Measurements from ENCODE around the gene GJB2.
"Not testable (repeated sequence)": the region's sequence is repeated elsewhere in the genome, so short reads cannot be mapped to it uniquely, and the experiment has no call there.

GJB2 gene

DNA sequence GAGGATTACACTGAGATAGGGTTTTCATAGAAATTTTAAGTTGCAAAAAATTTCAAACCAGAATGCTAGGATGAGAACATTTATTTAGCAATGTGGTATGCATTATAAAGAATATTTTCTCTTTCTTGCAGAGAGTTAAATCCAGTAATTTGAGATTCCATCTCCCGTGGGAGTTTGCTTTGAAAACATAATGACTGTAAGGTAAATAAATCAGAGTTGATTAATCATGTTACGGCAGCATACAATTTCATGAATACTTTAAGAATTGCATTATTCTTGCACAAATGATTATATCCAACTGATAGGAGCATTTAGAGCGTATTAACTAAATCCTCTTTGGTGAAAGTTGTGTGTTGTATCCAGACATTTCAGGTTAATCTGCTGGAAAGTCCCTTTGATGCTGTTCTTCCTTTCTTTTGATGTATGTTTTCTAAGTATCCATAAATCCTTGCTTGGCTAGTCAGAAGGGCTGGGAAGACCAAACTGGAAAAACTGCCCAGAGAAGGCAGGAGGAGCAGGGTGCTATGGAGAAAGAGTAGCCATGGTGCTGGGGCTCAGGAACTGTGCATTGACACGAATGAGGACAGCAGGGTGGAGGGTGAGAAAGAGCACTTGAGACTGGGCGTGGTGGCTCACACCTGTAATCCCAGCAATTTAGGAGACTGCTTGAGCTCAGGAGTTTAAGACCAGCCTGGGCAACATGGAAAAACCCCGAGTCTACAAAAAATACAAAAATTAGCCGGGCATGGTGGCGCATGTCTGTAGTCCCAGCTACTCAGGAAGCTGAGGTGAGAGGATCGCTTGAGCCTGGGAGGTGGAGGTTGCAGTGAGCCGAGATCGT is 27.1 kb downstream of the GJB2 start:
- no peak for DNase-seq

- no peak for DNase-seq
These were observed 30.8 kb downstream of the GJB2 start for GRCh38 chr13:20161951-20162300.

- DNase-seq: peak; percentile 61 to 74
These were observed 31.3 kb downstream of the GJB2 start for GRCh38 chr13:20161275-20161950.

DNA sequence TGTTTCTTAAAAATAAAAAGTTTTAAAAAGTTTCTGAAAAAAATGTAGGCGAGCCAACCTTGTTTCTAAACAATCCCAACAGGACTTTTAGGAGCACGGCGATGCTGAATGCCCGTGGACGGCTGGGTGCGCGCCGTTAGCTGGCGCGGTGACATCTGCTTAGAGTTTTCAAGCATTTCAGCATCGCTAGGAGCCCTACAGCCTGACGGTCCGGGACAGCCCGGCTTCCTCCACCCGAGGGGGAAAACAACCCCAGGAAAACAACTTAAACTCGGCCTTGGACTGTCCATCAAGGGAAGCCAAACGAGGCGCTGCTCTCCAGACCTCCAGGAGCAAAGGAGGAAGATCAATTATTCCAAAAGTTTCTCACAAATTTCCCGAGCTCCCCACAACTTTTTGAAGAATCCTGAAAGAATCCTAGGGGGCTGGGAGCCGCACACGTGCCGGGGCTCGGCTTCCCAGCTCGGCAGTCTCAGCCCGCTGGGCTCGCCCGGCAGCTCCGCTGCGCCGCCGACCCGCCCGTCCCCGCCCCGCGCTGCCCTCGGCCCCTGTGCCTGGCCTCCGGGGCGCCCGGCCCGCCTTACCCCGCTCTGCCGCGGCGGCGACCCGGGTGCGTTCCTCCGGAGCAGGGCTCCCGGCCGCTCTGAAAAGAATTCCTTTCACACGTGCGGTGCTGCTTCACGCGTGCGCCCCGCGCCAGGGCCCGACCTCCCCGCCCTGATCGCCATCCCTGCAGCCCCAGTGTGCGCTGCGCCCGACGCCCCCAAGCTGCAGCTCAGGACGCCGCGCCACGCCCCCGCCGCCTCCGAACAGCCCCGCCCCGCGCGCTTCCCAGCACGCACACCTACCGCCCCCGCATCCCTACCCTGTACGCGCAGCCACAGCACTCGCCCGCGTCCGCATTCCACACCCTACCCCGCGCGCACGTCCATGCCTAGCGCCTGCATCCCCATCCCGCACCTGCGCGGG is 32.1 kb downstream of the GJB2 start, which contains the start of gene GJA3:
Gene GJA3 (minus strand): TSS at position 747 of the 969 bp plus-strand sequence. CDS start 17,764 bp downstream, outside the sequence.
- peak; percentile 61 to 73 for DNase-seq

DNA sequence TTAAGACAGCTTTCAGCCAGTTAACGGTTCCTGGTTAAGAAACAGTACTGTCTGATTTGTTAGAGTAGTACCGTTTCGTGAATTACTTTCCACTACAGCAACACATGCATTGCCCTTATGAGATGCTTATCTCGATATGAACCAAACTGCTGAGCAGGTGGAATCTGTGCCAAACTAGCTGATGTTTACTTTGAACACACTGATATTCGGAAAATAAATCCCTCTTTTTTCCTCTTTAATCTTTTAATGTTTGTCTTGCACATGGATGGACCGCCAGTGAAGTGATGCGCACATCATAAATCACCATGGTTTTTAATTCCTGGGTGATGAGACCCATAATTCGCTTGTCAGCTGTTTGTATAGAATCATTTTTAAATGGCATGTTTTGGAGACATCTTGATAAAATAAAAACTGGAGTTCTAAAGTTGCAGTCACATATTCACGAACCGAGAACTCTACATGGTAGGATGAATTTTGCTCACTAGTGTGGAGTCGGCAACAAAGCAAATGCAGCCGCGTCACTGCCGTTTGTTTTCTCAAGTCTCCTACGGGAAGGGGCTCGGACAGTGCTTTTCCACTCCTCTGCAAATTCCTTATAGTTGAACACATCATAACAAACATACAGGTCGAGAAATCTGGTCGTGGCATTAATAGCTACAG is 33.0 kb downstream of the GJB2 start:
- no peak for DNase-seq

DNA sequence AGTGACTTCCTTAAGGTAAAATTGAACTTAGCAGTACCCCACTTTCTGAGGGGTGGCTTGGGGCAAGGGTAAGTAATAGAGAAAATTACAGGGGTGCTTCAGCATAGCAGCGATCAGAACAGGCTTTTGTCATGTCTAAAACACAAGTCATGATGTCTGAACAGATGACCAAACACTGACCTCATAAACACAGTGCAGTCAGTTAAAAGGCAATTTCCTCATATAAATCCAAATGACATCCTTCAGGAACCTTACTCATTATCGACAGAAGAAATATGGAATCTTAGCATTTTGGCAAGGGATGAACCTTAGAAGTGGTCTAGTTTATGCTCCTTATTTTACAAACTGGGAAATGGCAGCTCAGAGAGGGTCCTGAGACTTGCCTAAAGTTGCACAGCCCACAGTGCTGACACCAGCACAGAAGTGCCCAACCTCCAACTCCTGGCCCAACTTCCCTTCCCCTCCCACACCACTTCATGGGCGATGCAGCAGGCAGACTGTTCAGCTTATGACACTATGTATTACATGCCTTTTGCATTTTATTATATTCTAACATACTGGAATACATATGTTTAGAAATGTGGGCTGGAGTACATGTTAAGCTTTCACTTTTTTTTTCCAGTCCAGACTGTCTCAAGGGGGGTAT is 35.5 kb downstream of the GJB2 start:
- no peak for DNase-seq

- DNase-seq: no peak
These were observed 36.0 kb downstream of the GJB2 start for GRCh38 chr13:20156702-20157101.

GRCh38 chr13:20153290-20153689 is 39.4 kb downstream of the GJB2 start:
- DNase-seq: not testable (repeated sequence)

- no peak for DNase-seq
These were observed 41.1 kb downstream of the GJB2 start for GRCh38 chr13:20151612-20152011.

DNA sequence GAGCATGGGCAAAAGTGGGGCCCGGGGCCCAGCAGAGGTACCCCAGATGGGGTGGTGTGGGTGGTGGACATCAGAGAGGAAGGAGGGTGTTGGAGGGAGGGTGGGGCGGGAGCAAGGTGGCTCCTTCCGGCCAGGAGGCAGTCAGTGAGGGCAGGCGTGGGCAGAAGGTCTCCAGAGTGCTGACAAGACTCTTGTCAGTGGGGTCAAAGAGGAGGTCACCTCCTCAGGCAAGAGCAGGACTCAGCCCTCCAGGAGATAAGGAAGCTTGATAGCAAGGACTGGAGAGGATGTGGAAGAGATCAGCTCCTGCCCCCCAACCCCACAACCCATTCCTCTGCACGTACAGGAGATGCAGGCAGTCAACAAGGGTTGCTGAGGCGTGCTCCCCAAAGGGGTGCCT is 41.7 kb downstream of the GJB2 start:
- no peak for DNase-seq

- no peak for DNase-seq
These were observed 42.2 kb downstream of the GJB2 start for GRCh38 chr13:20150561-20150960.

DNA sequence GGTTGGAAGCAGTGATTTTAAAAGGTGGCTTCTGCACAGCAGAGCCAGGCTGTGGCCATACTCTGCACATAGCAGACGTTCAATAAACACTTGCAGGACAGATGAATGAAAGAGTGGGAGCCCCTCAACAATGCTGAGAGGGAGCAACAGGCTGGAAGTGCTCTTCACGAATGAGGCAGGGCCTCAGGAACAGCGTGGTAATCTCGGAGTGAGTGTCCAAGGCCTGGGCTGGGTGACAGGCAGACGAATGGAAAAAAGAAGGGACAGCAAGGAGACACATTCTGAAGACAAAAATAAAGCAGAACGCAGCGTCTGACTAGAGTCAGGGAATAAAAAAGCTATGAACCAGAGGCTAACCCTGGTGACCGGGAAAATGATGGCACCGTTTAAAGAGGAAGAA is 43.0 kb downstream of the GJB2 start:
- no peak for DNase-seq

- DNase-seq: no peak
These were observed 44.1 kb downstream of the GJB2 start for GRCh38 chr13:20148501-20149183.

- no peak for DNase-seq
These were observed 46.4 kb downstream of the GJB2 start for GRCh38 chr13:20146381-20146780.

DNA sequence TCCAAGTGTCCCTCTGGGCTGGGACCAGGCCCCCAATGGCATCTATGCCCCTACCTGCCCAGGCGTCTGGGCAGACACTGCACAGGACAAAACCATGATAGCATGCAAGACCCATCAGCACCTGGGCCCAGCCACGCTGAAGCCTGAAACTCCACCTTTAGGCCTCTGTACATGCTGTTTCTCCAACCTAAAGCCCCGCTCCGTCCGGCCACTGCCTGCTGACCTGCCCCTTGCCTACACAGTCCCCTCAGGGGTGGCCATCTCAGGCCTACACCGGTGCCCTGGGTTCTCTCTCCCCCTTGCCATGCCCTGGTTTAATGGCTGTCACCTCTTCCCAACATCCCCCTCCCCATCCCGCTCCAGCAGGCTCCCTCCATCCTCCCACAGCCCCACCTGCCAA is 47.2 kb downstream of the GJB2 start:
- no peak for DNase-seq

DNA sequence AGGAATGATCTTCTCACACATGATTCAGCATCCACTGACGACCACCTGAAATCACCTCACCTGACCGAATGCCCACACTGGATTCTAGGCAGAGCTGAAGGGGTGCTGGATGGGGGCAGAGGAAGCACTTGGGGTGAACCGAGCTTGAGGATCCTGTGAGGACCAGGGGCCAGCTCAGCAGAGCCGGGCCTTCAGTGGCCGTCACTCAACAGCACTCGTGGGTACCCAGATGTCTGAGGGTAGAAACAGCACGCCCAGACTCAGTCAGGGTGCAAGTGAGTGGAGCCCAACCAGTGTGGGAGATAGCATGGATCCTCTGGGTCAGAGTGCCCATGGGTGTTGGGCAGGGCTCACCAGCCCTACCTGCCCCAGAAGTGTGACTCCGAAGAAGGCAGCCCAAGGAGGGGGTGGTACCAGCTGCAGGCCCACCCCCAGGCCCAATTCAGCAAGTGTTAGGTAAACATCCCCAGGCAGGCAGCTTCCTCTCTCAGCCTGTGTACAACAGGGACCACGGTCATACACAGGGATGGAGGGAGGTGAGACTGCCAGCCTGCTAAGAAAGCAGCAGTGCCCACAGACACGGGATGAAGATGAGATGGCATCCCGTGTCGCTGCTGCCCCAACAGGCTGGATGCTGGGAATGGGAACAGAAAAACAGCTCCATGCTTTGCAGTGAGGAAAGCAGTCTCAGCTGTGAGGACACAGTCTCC is 48.4 kb downstream of the GJB2 start:
- DNase-seq: no peak

DNA sequence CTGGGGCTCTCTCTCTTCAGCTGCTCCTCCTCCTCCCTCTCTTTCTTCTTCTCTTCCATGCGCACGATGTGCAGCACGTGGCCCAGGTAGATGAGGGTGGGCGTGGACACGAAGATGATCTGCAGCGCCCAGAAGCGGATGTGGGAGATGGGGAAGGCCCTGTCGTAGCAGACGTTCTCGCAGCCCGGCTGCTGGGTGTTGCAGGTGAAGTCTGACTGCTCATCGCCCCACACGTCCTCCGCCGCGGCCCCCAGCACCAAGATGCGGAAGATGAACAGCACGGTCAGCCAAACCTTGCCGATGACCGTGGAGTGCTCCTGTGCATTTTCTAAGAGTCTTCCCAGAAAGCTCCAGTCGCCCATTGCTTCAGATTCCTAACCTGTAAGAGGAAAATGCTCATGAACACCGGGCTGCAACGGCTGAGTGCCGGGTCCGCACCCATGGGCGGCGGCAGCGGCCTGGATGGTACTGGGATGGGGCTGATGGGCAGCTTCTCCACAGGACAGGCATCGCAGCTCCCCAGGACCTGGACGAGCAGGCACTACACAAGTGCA is 49.7 kb downstream of the GJB2 start:
- DNase-seq: no peak

- DNase-seq: no peak
These were observed 50.5 kb downstream of the GJB2 start for GRCh38 chr13:20142023-20142926.
